ENCODE results near the gene TBC1D16. TPM values are rescaled to one million over a fixed set of nuclear protein-coding genes. Genes with fewer than 3 reads are reported as not detected.

The TBC1D16 gene
- total and polyA plus RNA-seq, 2 donors (not counting 1 experiment from before 2014, with no cell fraction given): 0.82 to 2.7 TPM

DNA sequence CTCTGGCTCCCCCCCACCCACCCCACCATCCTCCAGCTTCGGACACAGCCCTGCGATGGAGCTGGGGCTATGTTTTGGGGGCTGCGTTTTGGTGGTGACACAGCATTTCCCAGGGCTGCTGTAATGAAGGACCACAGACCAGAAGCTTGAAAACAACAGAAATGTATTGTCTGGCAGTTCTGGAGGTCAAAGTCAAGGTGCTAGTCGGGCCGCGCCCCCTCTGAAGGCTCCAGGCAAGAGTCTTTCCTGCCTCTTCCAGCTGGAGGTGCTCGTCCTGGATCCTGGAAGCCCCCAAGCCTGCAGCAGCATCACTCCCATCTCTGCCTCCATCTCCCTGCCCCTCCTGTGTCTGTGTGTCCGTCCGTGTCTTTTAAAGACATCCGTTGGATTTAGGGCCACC, 50.8 kb downstream of the TBC1D16 start:
- Mint-ChIP-seq H3K4me3 (no peak overlapping the region), H3K27ac (no peak overlapping the region), H3K9me3 (ENCODE audit: insufficient read depth) (no peaks in the 10 kb centered on the region), H3K27me3 (no peaks in the 10 kb centered on the region), H3K4me1 (no peaks in the 10 kb centered on the region)
- H3K4me1 ChIP-seq (ENCODE audit: control insufficient read depth in 2 of 2, insufficient read depth in 2 of 2, low read length in 2 of 2): no peaks in the 10 kb centered on the region
- intact Hi-C loops (cut with micrococcal nuclease): no loop called here
- ATAC-seq (ENCODE audit: low read depth) (no peak), DNase-seq (no peak)
- no peak overlapping the region for H3K4me3 ChIP-seq (ENCODE audit: control extremely low read depth in 1 of 5, extremely low read depth in 1 of 5, insufficient read depth in 1 of 5, low read depth in 2 of 5, low read length in 4 of 5)
- 80% methylated on average over 8 of the region's 10 CpGs for WGBS (ENCODE audit: insufficient coverage)
- no peaks in the 10 kb centered on the region for H3K79me2 ChIP-seq (ENCODE audit: control insufficient read depth, insufficient read depth, low read length)
- ChIA-PET POLR2A (no interaction called here), CTCF (no interaction called here)
- no peak overlapping the region for H3K4me2 ChIP-seq (replicated peaks; ENCODE audit: low read depth, low read length, poor library complexity, severe bottlenecking)
- H3K27me3 ChIP-seq (replicated peaks in 1 of 4; ENCODE audit: control extremely low read depth in 1 of 4, control insufficient read depth in 3 of 4, insufficient read depth in 4 of 4, low read length in 3 of 4): no peaks in the 10 kb centered on the region
- H3K27ac ChIP-seq (ENCODE audit: low read length in 2 of 2): no peak overlapping the region
- H3K36me3 ChIP-seq (replicated peaks in 1 of 2; ENCODE audit: control extremely low read depth in 1 of 2, control insufficient read depth in 1 of 2, extremely low read depth in 1 of 2, insufficient read depth in 2 of 2, low read length in 1 of 2): no peaks in the 10 kb centered on the region
- no peak for TF ChIP-seq EZH2 (IDR thresholded peaks at IDR 0.05; ENCODE audit: borderline replicate concordance, insufficient read depth, low read depth, low read length, poor library complexity, severe bottlenecking)
- TF ChIP-seq CTCF (IDR thresholded peaks at IDR 0.05): no peak
- no peak overlapping the region for H2AFZ ChIP-seq (ENCODE audit: insufficient read depth, low read depth, low read length, poor library complexity, severe bottlenecking)
- no peaks in the 10 kb centered on the region for H4K20me1 ChIP-seq (ENCODE audit: control insufficient read depth, insufficient read depth, low read length, poor library complexity, severe bottlenecking)
- H3K9me3 ChIP-seq (ENCODE audit: control extremely low read depth in 1 of 3, control insufficient read depth in 2 of 3, insufficient read depth in 1 of 3, low read length in 2 of 3): no peaks in the 10 kb centered on the region
- no peak overlapping the region for H3K9ac ChIP-seq (ENCODE audit: low read length)

DNA sequence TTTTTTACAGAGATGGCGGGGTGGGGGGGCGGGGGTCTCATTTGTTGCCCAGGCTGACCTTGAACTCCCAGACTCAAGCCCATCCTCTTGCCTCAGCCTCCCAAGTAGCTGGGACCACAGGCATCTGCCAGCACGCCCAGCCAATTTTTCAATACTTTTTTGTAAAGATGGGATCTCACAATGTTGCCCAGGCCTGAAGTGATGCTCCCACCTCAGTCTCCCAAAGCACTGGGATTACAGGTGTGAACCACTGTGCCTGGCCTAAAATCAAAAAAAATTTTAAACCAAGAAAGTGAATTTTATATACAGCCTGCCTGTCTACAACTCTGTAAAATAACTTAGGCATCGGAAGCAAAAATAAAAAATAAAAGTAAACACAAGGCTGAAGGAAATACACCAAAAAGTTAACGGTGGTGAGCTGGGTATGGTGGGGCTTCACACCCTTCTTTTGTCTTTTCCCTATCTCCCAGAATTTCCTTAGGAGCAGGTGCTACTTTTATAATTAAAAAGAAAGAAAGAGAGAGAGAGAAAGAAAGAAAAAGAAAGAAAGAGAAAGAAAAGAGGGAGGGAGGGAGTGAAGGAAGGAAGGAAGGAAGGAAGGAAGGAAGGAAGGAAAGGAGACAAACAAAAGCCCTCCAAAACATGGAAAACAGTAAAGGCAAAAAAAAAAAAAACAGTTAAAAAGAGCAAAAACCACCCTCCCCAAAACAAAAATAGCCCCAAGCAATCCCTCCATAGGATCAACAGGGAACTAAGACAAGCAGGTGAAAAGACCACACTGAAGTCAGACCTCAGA, 51.4 kb downstream of the TBC1D16 start:
- WGBS (ENCODE audit: insufficient coverage): 94% methylated on average over 3 of the region's 5 CpGs
- Mint-ChIP-seq H3K27me3 (no peaks in the 10 kb centered on the region), H3K9me3 (ENCODE audit: insufficient read depth) (no peaks in the 10 kb centered on the region)

More for the DNA sequence above, 51.4 kb downstream of the TBC1D16 start:
- no peak overlapping the region for H3K27ac Mint-ChIP-seq
- Histone ChIP-seq H3K4me3 (ENCODE audit: control extremely low read depth in 1 of 5, extremely low read depth in 1 of 5, insufficient read depth in 1 of 5, low read depth in 2 of 5, low read length in 4 of 5) (no peak overlapping the region), H3K27ac (ENCODE audit: low read length in 2 of 2) (no peak overlapping the region), H3K4me1 (ENCODE audit: control insufficient read depth in 2 of 2, insufficient read depth in 2 of 2, low read length in 2 of 2) (no peaks in the 10 kb centered on the region), H3K9ac (ENCODE audit: low read length) (no peak overlapping the region), H3K9me3 (ENCODE audit: control extremely low read depth in 1 of 3, control insufficient read depth in 2 of 3, insufficient read depth in 1 of 3, low read length in 2 of 3) (no peaks in the 10 kb centered on the region), H3K79me2 (ENCODE audit: control insufficient read depth, insufficient read depth, low read length) (no peaks in the 10 kb centered on the region), H3K27me3 (replicated peaks in 1 of 4; ENCODE audit: control extremely low read depth in 1 of 4, control insufficient read depth in 3 of 4, insufficient read depth in 4 of 4, low read length in 3 of 4) (no peaks in the 10 kb centered on the region), H4K20me1 (ENCODE audit: control insufficient read depth, insufficient read depth, low read length, poor library complexity, severe bottlenecking) (no peaks in the 10 kb centered on the region), H3K36me3 (replicated peaks in 1 of 2; ENCODE audit: control extremely low read depth in 1 of 2, control insufficient read depth in 1 of 2, extremely low read depth in 1 of 2, insufficient read depth in 2 of 2, low read length in 1 of 2) (no peaks in the 10 kb centered on the region), H3K4me2 (replicated peaks; ENCODE audit: low read depth, low read length, poor library complexity, severe bottlenecking) (no peak overlapping the region), H2AFZ (ENCODE audit: insufficient read depth, low read depth, low read length, poor library complexity, severe bottlenecking) (no peak overlapping the region)
- ChIA-PET POLR2A (no interaction called here), CTCF (interaction anchor here (1.2 kb wide), 1 partner anchor 10 kb away, joined by 3 read pairs; no protein-coding TSS in a partner anchor)
- DNase-seq (no peak), ATAC-seq (ENCODE audit: low read depth) (no peak)
- TF ChIP-seq EZH2 (IDR thresholded peaks at IDR 0.05; ENCODE audit: borderline replicate concordance, insufficient read depth, low read depth, low read length, poor library complexity, severe bottlenecking): no peak
- TF ChIP-seq CTCF (IDR thresholded peaks at IDR 0.05): no peak
- intact Hi-C loops (cut with micrococcal nuclease): no loop called here
- no peaks in the 10 kb centered on the region for H3K4me1 Mint-ChIP-seq
- H3K4me3 Mint-ChIP-seq: no peak overlapping the region

Data from B cell (primary cell).